ENCODE measurements around the gene DAPK1.

- TF ChIP-seq ZFP3 (CRISPR knock-in tag; IDR thresholded peaks at IDR 0.05): no peak
- TF ChIP-seq ZC3H10 (CRISPR knock-in tag; IDR thresholded peaks at IDR 0.05): no peak
- no peak for TF ChIP-seq BACH2 (CRISPR knock-in tag; IDR thresholded peaks at IDR 0.05; ENCODE audit: borderline replicate concordance)
- TF ChIP-seq CSRNP3 (CRISPR knock-in tag; IDR thresholded peaks at IDR 0.05): no peak
- no peak for TF ChIP-seq RARB (CRISPR knock-in tag; IDR thresholded peaks at IDR 0.05)
Measured at GRCh38 chr9:87682618-87683017, 185.0 kb downstream of the DAPK1 start.

Measured in SK-N-SH treated with all-trans-retinoic acid at 6 μM for 48 hours (cell line).